Right lobe of liver (tissue), 4 donors: Measurements from ENCODE around the gene P2RX3.

Experiments used
- POLR2A ChIP-seq: fragments of 450-650 bp; IDR thresholded peaks from one replicate; pipeline ENCODE4 v1.6.1; 2017; ENCODE audit warnings: antibody characterized with exemption, mild to moderate bottlenecking
- TF ChIP-seq, protein P1 (sequence below), 4 donors: fragments of 200-600 bp in 3 of 4; fragments of 450-650 bp in 1 of 4; IDR thresholded peaks; one replicate each; pipeline versions ENCODE4 v1.5.1 to v1.8.0; 2016 to 2022; ENCODE audit warnings: antibody characterized with exemption in 4 of 4, mild to moderate bottlenecking in 2 of 4
- donor health status: DM: no; HTN: no; CAD: no.
- donor health status: DM: no; HTN: no; CAD: no.
- donor health status: DM: no; HTN: yes; CAD: no.

DNA sequence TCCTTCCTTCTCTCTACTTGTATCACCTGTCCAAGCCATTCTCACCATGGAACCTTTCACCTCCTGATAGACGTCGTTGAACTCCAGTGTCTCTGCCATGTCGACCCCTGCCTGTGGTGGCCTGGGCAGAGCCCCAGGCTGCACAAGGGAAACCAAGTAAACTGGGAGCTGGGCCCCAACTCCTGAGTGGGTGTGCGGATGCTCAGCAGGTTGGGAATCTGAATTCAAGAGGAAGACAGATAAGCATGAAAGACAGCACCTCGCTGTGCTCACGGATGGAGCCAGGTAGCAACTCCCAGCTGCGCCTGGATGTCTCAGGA is 3.2 kb upstream of the P2RX3 start:
- TF ChIP-seq, protein P1, sequence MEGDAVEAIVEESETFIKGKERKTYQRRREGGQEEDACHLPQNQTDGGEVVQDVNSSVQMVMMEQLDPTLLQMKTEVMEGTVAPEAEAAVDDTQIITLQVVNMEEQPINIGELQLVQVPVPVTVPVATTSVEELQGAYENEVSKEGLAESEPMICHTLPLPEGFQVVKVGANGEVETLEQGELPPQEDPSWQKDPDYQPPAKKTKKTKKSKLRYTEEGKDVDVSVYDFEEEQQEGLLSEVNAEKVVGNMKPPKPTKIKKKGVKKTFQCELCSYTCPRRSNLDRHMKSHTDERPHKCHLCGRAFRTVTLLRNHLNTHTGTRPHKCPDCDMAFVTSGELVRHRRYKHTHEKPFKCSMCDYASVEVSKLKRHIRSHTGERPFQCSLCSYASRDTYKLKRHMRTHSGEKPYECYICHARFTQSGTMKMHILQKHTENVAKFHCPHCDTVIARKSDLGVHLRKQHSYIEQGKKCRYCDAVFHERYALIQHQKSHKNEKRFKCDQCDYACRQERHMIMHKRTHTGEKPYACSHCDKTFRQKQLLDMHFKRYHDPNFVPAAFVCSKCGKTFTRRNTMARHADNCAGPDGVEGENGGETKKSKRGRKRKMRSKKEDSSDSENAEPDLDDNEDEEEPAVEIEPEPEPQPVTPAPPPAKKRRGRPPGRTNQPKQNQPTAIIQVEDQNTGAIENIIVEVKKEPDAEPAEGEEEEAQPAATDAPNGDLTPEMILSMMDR (IDR thresholded peaks at IDR 0.05): no peak
- no peak for TF ChIP-seq POLR2A
